HCT116 (cell line): ENCODE measurements around the gene GPATCH8. TPM values are rescaled to one million over a fixed set of nuclear protein-coding genes. Genes with fewer than 3 reads are reported as not detected.

Source experiments
- EGR1 ChIP-seq: IDR thresholded peaks from 2 replicates; pipeline ENCODE4 v1.6.1; 2012; ENCODE audit warnings: low read depth
- ELF1 ChIP-seq: IDR thresholded peaks from 2 replicates; pipeline ENCODE4 v1.6.1; 2012; ENCODE audit warnings: low read depth, borderline replicate concordance
- EZH2 ChIP-seq: fragments of 200-600 bp; sonication (generic); IDR thresholded peaks from 2 replicates; pipeline ENCODE4 v1.6.1; 2017; ENCODE audit warnings: antibody characterized with exemption, mixed run types
- EZH2phosphoT487 ChIP-seq: fragments of 200-600 bp; IDR thresholded peaks from 2 replicates; pipeline ENCODE4 v1.6.1; 2018; ENCODE audit warnings: antibody characterized with exemption, borderline replicate concordance
- JUND ChIP-seq: IDR thresholded peaks from 2 replicates; pipeline ENCODE4 v1.6.1; 2012
- POLR2A ChIP-seq: IDR thresholded peaks from 2 replicates; pipeline ENCODE4 v1.7.0; 2011; ENCODE audit warnings: borderline replicate concordance; ENCODE audit not compliant: insufficient read depth, insufficient read length; ENCODE audit errors: extremely low read depth
- POLR2AphosphoS5 ChIP-seq: IDR thresholded peaks from 2 replicates; pipeline ENCODE4 v1.6.1; 2011; ENCODE audit warnings: mild to moderate bottlenecking, low read depth, low read length, moderate library complexity
- TCF7L2 ChIP-seq: IDR thresholded peaks from 2 replicates; pipeline ENCODE4 v1.7.0; 2011; ENCODE audit warnings: borderline replicate concordance, inconsistent platforms; ENCODE audit not compliant: insufficient read depth, insufficient read length; ENCODE audit errors: extremely low read depth
- ZFX ChIP-seq: fragments of 450-650 bp; IDR thresholded peaks from 2 replicates; pipeline ENCODE4 v1.6.1; 2017
- total RNA-seq: library from RNA; stranded (reverse); gene quantifications from one replicate; pipeline ENCODE4 v1.2.1, GENCODE V29; 2021; ENCODE audit not compliant: unreplicated experiment
- TF ChIP-seq, protein P1 (sequence below): IDR thresholded peaks from 2 replicates; pipeline ENCODE4 v1.6.1; 2012; ENCODE audit warnings: low read depth
- TF ChIP-seq, protein P2 (sequence below): IDR thresholded peaks from 2 replicates; pipeline ENCODE4 v1.6.1; 2011; ENCODE audit warnings: mild to moderate bottlenecking, low read length, moderate library complexity; ENCODE audit not compliant: insufficient replicate concordance; ENCODE audit errors: extremely low read depth

The GPATCH8 gene
- total RNA-seq, 1 experiment from 2014 or later, result 28.7 TPM

DNA sequence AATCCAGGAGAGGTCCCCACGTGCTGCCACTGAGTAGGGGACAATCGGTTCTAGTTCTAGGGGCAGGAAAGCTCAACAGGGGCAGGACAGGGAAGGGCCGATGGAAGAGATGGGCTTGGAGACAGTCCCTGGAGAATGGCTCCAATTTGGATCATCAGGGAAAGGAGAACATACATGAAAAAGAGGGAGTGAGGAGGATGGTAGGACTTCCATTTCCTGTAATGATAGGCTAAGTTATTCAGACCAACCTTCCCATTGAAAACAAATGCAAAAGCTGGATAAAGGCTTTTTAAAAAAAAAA lies 20.4 kb upstream of the GPATCH8 start (continued):
- TF ChIP-seq, protein P1, sequence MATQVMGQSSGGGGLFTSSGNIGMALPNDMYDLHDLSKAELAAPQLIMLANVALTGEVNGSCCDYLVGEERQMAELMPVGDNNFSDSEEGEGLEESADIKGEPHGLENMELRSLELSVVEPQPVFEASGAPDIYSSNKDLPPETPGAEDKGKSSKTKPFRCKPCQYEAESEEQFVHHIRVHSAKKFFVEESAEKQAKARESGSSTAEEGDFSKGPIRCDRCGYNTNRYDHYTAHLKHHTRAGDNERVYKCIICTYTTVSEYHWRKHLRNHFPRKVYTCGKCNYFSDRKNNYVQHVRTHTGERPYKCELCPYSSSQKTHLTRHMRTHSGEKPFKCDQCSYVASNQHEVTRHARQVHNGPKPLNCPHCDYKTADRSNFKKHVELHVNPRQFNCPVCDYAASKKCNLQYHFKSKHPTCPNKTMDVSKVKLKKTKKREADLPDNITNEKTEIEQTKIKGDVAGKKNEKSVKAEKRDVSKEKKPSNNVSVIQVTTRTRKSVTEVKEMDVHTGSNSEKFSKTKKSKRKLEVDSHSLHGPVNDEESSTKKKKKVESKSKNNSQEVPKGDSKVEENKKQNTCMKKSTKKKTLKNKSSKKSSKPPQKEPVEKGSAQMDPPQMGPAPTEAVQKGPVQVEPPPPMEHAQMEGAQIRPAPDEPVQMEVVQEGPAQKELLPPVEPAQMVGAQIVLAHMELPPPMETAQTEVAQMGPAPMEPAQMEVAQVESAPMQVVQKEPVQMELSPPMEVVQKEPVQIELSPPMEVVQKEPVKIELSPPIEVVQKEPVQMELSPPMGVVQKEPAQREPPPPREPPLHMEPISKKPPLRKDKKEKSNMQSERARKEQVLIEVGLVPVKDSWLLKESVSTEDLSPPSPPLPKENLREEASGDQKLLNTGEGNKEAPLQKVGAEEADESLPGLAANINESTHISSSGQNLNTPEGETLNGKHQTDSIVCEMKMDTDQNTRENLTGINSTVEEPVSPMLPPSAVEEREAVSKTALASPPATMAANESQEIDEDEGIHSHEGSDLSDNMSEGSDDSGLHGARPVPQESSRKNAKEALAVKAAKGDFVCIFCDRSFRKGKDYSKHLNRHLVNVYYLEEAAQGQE, result no peak
- TF ChIP-seq EZH2phosphoT487 (no peak), ZFX (no peak), POLR2AphosphoS5 (no peak), EZH2 (no peak), TCF7L2 (no peak), ELF1 (no peak), JUND (no peak), POLR2A (no peak), EGR1 (no peak)
- TF ChIP-seq, protein P2, sequence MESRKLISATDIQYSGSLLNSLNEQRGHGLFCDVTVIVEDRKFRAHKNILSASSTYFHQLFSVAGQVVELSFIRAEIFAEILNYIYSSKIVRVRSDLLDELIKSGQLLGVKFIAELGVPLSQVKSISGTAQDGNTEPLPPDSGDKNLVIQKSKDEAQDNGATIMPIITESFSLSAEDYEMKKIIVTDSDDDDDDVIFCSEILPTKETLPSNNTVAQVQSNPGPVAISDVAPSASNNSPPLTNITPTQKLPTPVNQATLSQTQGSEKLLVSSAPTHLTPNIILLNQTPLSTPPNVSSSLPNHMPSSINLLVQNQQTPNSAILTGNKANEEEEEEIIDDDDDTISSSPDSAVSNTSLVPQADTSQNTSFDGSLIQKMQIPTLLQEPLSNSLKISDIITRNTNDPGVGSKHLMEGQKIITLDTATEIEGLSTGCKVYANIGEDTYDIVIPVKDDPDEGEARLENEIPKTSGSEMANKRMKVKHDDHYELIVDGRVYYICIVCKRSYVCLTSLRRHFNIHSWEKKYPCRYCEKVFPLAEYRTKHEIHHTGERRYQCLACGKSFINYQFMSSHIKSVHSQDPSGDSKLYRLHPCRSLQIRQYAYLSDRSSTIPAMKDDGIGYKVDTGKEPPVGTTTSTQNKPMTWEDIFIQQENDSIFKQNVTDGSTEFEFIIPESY, result no peak
- TF ChIP-seq, all 23 proteins: peak for 0
